ACC112 (cell line): Measurements from ENCODE around the gene POU2AF1.

Experiments
- H2AFZ ChIP-seq: fragments of 200-600 bp; sonication (generic); one replicate; pipeline ENCODE4 v1.6.0; 2017; ENCODE audit warnings: antibody characterized with exemption, low read length; ENCODE audit not compliant: unreplicated experiment
- H3K27ac ChIP-seq: fragments of 200-600 bp; sonication (generic); 2 replicates; pipeline ENCODE4 v1.5.1; 2014; ENCODE audit warnings: low read depth, mild to moderate bottlenecking, antibody characterized with exemption, low read length, moderate library complexity
- H3K27me3 ChIP-seq: fragments of 200-600 bp; sonication (generic); 2 replicates; pipeline ENCODE4 v1.6.1; 2014; ENCODE audit warnings: mild to moderate bottlenecking, antibody characterized with exemption, low read length, moderate library complexity, mixed read lengths; ENCODE audit not compliant: insufficient read depth
- H3K36me3 ChIP-seq: fragments of 200-600 bp; sonication (generic); 2 replicates; pipeline ENCODE4 v1.6.1; 2016; ENCODE audit warnings: mild to moderate bottlenecking, antibody characterized with exemption, low read length, moderate library complexity, mixed read lengths; ENCODE audit not compliant: insufficient read depth
- H3K4me1 ChIP-seq: fragments of 200-600 bp; sonication (generic); one replicate; pipeline ENCODE4 v1.6.1; 2016; ENCODE audit warnings: low read length, mixed read lengths; ENCODE audit not compliant: insufficient read depth, unreplicated experiment, control insufficient read depth
- H3K4me3 ChIP-seq: fragments of 200-600 bp; sonication (generic); 2 replicates; pipeline ENCODE4 v1.5.1; 2014; ENCODE audit warnings: mild to moderate bottlenecking, low read depth, low read length
- H3K79me2 ChIP-seq: fragments of 200-600 bp; sonication (generic); one replicate; pipeline ENCODE4 v1.6.0; 2016; ENCODE audit warnings: low read length; ENCODE audit not compliant: control insufficient read depth, unreplicated experiment, insufficient read depth

Gene POU2AF1

DNA sequence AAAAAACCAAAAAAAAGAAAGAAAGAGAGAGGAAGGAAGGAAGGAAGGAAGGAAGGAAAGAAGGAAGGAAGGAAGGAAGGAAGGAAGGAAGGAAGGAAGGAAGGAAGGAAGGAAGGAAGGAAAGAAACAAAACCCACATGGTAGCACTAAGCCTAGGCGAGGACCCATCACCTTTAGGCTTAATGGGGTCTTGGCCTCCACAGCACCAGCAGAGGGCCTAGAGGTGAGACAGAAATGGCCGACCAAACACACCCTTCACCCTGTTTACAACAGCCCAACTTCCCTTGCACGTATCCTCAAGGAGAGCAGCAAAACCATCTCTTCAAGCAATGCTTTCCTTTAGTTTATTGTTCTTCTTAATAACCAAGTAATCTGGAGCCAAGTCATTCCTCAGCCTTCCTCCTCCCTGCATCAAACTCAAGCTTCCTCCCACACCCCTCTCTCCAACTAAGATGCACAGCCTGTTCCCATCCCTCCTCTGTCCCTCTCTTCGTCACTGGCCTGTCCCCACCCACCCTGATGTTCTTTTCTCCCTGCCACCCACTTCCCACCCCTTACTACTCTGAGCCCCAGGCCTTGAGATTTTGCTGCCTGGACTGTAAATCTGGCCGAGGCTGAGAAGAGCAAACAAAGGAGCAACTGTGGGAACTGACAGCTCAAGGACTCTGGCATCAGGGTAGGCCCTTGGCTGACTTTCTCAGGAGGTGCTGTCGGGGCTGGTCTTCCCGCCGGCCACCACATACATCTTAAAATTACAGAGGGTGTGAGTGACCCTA is 26.0 kb downstream of the POU2AF1 start:
- no peaks in the 10 kb centered on the region for H3K36me3 ChIP-seq
- peaks cover 25% of the 10 kb centered on the region for H3K27me3 ChIP-seq
- H3K79me2 ChIP-seq, result no peaks in the 10 kb centered on the region
- H2AFZ ChIP-seq, result no peak overlapping the region
- no peaks in the 10 kb centered on the region for H3K4me1 ChIP-seq
- no peak overlapping the region for H3K27ac ChIP-seq
- H3K4me3 ChIP-seq, result no peak overlapping the region

DNA sequence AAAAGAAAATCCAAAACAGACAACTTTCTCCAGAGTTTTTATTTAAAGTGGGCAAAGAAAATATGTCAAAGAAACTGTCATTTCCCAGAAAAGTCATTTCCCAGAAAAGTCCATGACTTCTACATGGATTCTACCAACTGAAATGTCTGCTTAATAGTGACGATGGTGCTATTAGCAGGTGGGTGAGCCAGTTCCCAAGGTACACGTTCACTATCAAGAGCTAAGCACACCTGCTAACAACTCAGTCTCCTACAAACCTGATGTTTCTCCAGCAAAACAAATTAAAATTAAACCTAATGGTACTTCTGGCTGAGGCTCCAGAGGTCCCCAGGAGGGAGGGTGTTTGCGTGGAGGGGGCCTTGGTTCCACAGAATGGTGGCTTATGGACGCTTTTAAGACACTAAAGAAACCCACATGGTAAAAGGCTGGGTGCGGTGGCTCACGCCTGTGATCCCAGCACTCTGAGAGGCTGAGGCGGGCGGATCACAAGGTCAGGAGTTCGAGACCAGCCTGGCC is 26.8 kb downstream of the POU2AF1 start:
- Histone ChIP-seq H3K4me3 (no peak overlapping the region), H3K27me3 (peaks cover 25% of the 10 kb centered on the region), H3K36me3 (no peaks in the 10 kb centered on the region), H3K79me2 (no peaks in the 10 kb centered on the region), H2AFZ (no peak overlapping the region), H3K4me1 (peaks cover 2% of the 10 kb centered on the region), H3K27ac (no peak overlapping the region)

DNA sequence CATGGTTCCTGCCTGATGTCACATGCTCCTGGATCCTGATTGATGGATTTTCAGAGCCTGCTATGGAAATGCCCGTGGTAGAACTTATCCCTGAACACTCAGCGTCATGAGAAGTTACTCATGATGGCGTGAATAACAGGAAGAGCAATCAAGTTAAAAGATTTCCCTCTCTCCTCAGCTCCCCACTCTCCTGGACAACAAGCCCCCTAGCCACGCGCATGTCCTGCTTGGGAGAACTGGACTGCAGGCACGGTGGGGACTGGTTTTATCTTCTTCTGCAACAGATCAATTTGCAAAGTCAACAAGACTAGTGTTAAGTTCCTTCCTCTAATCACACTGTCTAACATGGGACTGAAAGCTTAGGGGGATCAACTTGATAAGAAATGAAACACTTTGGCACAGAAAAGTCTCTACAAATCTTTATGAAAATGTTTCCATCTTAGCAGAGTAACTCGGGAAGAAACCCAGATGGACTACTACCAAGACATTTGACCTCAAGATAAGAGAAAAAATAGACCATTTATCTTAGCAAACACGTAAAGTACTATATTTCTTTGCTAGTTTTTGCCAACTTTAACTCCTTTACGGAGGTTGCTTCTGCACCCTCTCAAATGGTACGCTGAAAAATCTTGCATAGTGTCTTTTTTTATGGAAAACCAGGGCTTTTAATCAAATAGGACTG is 27.6 kb downstream of the POU2AF1 start:
- H3K27ac ChIP-seq, result no peak overlapping the region
- H3K4me3 ChIP-seq, result no peak overlapping the region
- no peak overlapping the region for H2AFZ ChIP-seq
- no peaks in the 10 kb centered on the region for H3K36me3 ChIP-seq
- H3K27me3 ChIP-seq, result peaks cover 25% of the 10 kb centered on the region
- no peaks in the 10 kb centered on the region for H3K79me2 ChIP-seq
- H3K4me1 ChIP-seq, result peaks cover 9% of the 10 kb centered on the region

DNA sequence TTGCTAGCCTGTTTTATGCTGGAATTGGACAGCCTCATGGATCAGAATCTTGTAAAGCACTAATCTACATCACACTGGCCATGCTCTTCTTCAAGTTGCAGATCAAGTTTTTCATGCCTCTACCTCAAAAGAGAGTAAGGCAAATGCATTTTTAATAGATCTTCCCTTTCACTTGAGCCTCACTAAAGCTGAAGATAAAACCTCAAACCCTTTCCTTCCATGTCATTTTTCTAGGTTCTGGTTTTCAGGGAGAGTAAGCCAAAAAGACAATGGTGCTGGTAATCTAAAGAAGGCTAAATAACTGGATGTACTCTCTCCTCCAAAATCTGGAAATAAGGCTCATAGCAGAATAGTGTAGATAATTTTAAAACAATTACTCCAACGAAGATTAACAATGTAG is 28.3 kb downstream of the POU2AF1 start:
- no peaks in the 10 kb centered on the region for H3K36me3 ChIP-seq
- H3K27me3 ChIP-seq, result peaks cover 25% of the 10 kb centered on the region
- H3K4me1 ChIP-seq, result peaks cover 9% of the 10 kb centered on the region
- H2AFZ ChIP-seq, result no peak overlapping the region
- no peak overlapping the region for H3K27ac ChIP-seq
- H3K4me3 ChIP-seq, result no peak overlapping the region
- no peaks in the 10 kb centered on the region for H3K79me2 ChIP-seq

DNA sequence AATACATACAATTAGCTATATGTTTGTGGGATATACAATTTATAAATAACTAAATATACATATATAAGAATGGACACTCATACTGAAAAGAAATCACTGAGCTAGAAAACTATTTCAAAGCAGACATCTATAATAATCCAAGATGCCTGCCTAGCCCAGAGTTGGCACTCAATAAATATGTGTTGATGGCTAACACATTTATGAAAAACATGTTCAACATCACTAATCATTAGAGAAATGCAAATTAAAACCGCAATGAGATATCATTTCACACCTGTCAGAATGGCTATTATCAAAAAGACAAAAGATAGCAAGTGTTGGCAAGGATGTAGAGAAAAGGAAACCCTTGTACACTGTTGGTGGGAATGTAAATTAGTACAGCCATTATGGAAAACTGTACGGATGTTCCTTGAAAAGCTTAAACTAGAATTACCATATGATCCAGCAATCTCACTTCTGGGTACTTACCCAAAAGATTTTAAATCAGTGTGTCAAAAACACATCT is 29.8 kb downstream of the POU2AF1 start:
- H3K4me1 ChIP-seq, result peaks cover 10% of the 10 kb centered on the region
- H2AFZ ChIP-seq, result no peak overlapping the region
- no peak overlapping the region for H3K27ac ChIP-seq
- H3K27me3 ChIP-seq, result peaks cover 25% of the 10 kb centered on the region
- H3K4me3 ChIP-seq, result no peak overlapping the region
- H3K79me2 ChIP-seq, result no peaks in the 10 kb centered on the region
- no peaks in the 10 kb centered on the region for H3K36me3 ChIP-seq

DNA sequence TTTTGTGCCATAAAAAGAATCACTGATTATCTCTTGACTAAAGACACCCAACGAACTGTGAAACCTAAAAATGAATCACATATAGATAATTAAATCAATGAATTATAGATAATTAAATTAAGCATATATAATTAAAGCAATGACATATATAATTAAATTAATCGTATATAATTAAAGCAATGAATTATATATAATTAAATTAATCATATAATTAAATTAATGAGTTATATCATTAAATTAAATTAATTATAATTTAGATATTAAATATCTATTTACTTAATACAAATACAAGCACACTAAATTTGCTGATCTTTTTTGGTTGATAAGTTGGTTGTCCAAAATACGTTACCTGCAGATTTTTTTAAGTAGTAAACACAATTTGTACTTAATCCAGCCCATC is 30.9 kb downstream of the POU2AF1 start:
- Histone ChIP-seq H3K27ac (peak overlapping the region; percentile 70; the same call in 1 of the 2 replicates), H3K4me3 (no peak overlapping the region), H2AFZ (no peak overlapping the region), H3K79me2 (no peaks in the 10 kb centered on the region), H3K27me3 (peaks cover 25% of the 10 kb centered on the region), H3K4me1 (peaks cover 12% of the 10 kb centered on the region), H3K36me3 (no peaks in the 10 kb centered on the region)

DNA sequence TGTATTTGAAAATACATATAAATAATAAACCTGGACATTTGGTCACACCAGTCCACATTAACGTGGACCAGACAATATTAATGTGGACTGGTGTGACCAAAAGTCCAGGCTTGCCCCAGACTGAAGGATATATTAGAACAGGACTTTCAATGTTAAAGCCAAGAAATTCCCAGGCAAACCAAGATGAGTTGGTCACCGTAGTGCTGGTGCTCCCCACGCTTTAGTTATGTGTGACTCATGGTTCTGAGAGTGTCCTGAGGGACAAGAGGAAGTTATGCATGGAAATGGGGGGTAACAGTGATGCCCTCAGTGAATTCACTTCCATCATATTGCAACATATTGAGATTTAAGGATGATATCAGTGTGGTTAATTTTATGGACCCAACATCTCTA is 31.4 kb downstream of the POU2AF1 start:
- no peaks in the 10 kb centered on the region for H3K79me2 ChIP-seq
- H3K4me1 ChIP-seq, result peaks cover 12% of the 10 kb centered on the region
- H3K36me3 ChIP-seq, result no peaks in the 10 kb centered on the region
- H3K4me3 ChIP-seq, result no peak overlapping the region
- H3K27me3 ChIP-seq, result peaks cover 25% of the 10 kb centered on the region
- H2AFZ ChIP-seq, result no peak overlapping the region
- H3K27ac ChIP-seq, result peak overlapping the region; percentile 70; the same call in 1 of the 2 replicates

DNA sequence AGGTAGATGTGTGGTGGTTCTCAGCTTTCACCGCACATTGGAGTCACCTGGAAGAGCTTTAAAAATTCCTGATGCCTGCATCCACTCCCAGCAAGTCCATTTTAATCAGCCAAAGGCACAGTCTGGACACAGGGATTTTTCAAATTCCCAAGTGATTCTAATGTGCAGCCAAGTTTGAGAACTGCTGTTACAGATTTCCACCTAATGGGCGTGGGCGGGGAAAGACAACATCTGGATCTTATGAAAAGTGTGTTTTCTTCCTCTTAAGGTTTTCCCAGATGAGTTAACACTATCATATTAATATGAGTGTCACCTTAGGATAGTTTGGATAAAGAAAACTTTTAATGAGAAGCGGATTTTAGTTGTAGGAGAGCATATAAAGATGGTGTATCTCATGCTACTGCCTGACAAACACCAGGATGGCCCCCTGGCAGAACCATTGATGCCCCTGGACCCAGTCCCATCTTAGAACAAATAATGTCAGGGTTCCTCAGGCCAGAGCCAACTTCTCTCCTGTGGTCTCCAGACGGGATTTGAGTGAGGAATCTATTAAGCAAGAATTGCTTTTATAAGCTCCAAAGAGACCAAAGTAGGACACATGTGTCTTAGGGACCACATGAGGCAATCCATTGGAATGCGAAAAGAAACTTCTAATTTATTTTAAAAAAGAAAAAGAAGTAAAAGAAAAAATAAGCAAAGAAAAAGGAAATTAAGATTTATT is 31.9 kb downstream of the POU2AF1 start:
- Histone ChIP-seq H3K27me3 (peaks cover 23% of the 10 kb centered on the region), H3K4me3 (no peak overlapping the region), H3K27ac (peak overlapping the region; percentile 70), H2AFZ (no peak overlapping the region), H3K79me2 (no peaks in the 10 kb centered on the region), H3K4me1 (peaks cover 12% of the 10 kb centered on the region), H3K36me3 (no peaks in the 10 kb centered on the region)

DNA sequence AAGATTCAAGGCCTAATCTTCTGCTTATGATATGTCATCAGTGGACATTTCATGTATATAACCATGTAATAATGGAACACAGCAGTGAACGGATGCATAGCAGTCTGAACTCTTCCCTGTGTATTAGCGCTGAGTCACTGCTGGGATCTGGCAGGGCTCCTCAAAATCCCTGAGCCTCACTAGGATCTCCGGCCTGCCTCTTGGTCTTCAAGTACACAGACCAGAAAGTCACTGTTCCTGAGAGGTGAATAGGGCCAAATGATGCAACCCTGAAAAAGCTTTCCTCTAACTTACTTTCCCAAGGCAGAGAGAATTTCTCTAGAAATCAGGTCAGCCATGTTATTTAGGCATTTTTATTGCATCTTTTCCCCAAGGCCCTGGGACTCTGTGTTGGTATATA is 35.0 kb downstream of the POU2AF1 start:
- Histone ChIP-seq H3K27ac (peak overlapping the region; percentile 49), H3K27me3 (0 out of 2 replicates have a peak, but pooled peaks cover 3% of the 10 kb centered on the region), H3K36me3 (no peaks in the 10 kb centered on the region), H3K79me2 (no peaks in the 10 kb centered on the region), H2AFZ (peak overlapping the region; percentile 46), H3K4me3 (no peak overlapping the region), H3K4me1 (peaks cover 12% of the 10 kb centered on the region)

DNA sequence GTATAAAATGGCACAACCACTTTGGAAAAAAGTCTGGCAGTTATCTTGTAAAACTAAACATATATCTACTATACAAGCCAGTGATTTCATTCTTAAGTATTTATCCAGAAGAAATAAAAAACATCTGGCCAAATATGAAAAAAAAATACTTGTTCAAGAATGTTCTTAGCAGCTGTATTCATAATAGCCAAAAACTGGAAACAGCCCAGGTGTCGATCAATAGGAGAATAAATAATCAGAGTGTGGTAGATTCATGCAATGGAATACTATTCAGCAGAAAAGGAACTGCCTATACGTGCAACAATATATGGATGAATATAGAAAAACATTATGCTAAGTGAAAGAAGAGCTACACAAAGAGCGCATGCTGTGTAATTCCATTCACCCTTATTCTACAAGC is 36.7 kb downstream of the POU2AF1 start:
- no peaks in the 10 kb centered on the region for H3K36me3 ChIP-seq

More for the DNA sequence above, 36.7 kb downstream of the POU2AF1 start:
- H3K4me3 ChIP-seq, result no peak overlapping the region
- no peak overlapping the region for H3K27ac ChIP-seq
- no peaks in the 10 kb centered on the region for H3K27me3 ChIP-seq
- H3K4me1 ChIP-seq, result peaks cover 11% of the 10 kb centered on the region
- H3K79me2 ChIP-seq, result no peaks in the 10 kb centered on the region
- no peak overlapping the region for H2AFZ ChIP-seq
